ENCODE measurements around the gene TCTN1. TPM values are rescaled to one million over a fixed set of nuclear protein-coding genes. Genes with fewer than 3 reads are reported as not detected.
"Not testable (repeated sequence)": the region's sequence is repeated elsewhere in the genome, so short reads cannot be mapped to it uniquely, and the experiment has no call there.

Gene TCTN1
- total RNA-seq, 1 experiment from 2014 or later: 34.3 TPM

- peak; percentile 45 for DNase-seq (ENCODE audit: low read depth)
Measured at GRCh38 chr12:110585231-110585799, 28.6 kb upstream of the TCTN1 start.

GRCh38 chr12:110587102-110587501 is 26.8 kb upstream of the TCTN1 start:
- DNase-seq (ENCODE audit: low read depth): not testable (repeated sequence)

DNA sequence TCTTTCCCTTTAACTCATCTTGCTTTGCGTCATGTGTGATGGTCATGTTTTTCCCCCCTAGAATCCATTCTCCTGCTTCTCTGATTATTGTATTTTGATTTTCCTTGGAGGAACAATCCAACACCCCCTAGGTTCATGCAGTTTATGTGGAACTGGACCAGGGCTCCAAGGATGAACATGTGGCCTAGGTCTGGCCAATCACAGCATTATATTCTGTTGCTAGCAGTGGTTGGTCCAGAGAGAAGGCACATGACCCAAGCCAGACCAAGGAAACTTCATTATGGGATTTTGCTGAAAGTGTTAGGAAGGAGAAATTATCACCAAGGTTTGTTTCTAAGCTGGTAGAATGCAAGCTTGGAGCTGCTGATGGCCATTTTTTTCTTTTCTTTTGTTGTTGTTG is 23.9 kb upstream of the TCTN1 start:
- no peak for DNase-seq (ENCODE audit: low read depth)

- peak; percentile 63 for DNase-seq (ENCODE audit: low read depth)
Measured at GRCh38 chr12:110590806-110591326, 23.1 kb upstream of the TCTN1 start.

GRCh38 chr12:110591451-110592051 is 22.4 kb upstream of the TCTN1 start:
- DNase-seq (ENCODE audit: low read depth): no peak

GRCh38 chr12:110592078-110592477 is 21.9 kb upstream of the TCTN1 start:
- DNase-seq (ENCODE audit: low read depth): no peak

DNA sequence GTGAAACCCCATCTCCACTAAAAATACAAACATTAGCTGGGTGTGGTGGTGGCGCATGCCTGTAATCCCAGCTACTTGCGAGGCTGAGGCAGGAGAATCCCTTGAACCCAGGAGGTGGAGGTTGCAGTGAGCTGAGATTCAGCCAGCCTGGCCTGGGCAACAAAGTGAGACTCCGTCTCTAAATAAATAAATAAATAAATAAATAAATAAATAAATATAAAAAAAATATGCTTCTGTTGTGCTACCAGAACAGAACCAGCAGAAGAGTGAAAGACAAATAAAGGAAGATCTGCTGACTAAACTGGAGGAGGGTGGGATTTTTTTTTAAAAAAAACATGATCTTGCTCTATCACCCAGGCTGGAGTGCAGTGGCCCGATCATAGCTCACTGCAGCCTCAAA is 21.0 kb upstream of the TCTN1 start:
- DNase-seq (ENCODE audit: low read depth): not testable (repeated sequence)

- no peak for DNase-seq (ENCODE audit: low read depth)
Measured at GRCh38 chr12:110597885-110598284, 16.0 kb upstream of the TCTN1 start.

- no peak for DNase-seq (ENCODE audit: low read depth)
Measured at GRCh38 chr12:110599334-110599733, 14.6 kb upstream of the TCTN1 start.

- peak; percentile 56 for DNase-seq (ENCODE audit: low read depth)
Measured at GRCh38 chr12:110600254-110600653, 13.7 kb upstream of the TCTN1 start.

- DNase-seq (ENCODE audit: low read depth): peak; percentile 43
Measured at GRCh38 chr12:110602085-110602814, 11.7 kb upstream of the TCTN1 start.

DNA sequence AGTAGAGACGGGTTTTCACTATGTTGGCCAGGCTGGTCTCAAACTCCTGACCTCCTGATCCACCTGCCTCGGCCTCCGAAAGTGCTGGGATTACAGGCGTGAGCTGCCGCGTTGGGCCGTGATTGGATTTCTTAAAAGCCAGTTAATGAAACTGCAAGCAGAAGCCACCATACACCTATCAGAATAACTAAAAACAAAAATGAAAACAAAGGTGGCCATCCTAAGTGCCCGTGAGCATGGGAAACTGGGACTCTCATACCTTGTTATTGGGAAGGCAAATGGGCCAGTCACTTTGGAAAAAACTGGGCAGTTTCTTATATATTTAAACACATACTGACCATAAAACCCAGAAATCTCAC is 7.7 kb upstream of the TCTN1 start:
- no peak for DNase-seq (ENCODE audit: low read depth)

DNA sequence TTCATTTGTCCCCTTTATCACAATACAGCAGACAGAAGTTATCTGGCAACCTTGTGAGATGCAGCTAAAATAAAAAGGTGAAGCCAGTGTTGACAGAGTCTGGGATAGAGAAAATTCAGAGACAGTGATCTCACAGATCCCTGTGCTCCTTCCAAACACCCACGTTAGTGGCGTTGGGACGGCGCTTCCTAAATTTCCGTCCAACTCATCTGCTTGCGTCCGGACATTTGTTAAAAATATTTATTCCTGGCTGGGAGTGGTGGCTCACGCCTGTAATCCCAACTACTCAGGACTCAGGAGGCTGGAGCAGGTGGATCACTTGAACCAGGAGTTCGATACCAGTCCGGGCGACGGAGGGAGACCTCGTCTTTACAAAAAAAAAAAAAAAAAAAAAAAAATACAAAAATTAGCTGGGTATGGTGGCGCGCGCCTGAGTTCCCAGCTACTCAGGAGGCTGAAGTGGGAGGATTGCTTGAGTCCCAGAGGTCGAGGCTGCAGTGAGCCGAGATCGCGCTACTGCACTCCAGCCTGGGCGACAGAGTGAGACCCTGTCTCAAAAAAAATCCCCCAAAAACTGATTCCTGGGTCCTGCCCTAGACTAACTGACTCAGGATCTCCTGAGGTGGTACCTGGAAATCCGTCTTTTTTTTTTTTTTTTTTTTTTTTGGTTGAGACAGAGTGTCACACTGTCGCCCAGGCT is 708 bp upstream of the TCTN1 start:
- no peak for DNase-seq (ENCODE audit: low read depth)

DNA sequence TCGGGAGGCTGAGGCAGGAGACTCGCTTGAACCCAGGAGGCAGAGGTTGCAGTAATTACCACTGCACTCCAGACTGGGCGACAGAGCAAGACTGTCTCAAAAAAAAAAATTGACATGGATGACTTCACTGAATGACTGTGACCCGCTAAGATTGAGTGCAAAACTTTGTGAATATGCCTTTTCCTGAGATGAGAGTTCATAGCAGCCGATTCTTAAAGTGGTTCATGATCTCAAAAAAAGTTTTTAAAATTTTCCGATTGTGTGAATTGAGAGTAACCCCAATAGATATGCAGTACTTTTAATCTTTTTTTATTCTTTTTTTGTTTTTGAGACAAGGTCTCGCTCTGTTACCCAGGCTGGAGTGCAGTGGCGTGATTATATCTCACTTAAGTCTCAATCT is 1.2 kb downstream of the TCTN1 start:
- no peak for DNase-seq (ENCODE audit: low read depth)

DNA sequence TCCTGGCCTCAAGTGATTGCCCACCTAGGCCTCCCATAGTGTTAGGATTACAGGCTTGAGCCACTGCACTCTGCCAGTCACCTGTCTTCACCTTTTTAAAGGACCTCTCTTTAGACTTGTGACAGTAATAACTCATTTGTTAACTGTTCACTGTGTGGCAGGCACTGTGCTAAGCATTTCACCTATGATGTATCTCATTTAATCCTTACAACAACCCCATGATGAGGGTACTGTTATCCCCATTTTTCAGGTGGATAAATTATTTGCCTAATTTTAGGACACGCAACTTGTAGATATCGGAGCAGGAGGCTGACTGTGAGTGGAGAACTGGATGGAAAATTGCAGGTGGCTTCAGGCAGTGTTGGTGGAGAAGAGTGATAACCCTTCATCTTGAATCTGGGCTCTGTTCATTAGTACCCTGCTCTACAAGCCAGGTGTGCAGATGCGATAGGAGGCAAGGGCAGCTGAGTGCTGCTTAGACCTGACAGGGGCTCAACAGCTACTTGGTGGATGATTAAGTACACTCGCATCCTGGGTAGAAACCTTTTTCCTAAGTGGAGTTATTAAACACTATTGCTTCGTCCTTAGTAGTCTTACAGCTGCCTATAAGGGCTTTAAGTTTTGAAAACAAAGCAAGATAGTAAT is 2.7 kb downstream of the TCTN1 start:
- no peak for DNase-seq (ENCODE audit: low read depth)

GRCh38 chr12:110619534-110619953 is 5.6 kb downstream of the TCTN1 start:
- peak; percentile 37 for DNase-seq (ENCODE audit: low read depth)

DNA sequence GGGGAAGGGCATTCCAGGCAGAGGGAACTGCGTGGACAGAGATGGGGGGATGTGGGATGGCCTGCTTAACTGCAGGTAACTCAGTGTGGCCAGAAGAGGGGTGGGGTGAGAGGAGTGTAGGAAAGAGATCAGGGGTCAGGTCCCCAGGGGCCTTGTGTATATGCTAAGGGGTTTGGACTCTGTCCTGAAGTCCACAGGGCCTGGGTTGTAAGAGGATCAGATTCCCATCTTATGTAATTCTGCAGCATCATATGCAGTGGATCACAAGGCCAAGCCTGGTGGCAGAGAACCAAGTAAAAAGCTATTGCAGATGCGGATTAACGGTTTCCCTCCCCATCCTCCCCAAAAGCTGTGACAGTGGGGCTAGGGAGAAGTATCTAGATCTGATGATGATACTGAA is 8.7 kb downstream of the TCTN1 start:
- DNase-seq (ENCODE audit: low read depth): no peak

- no peak for DNase-seq (ENCODE audit: low read depth)
Measured at GRCh38 chr12:110627500-110628195, 13.7 kb downstream of the TCTN1 start.

- DNase-seq (ENCODE audit: low read depth): no peak
Measured at GRCh38 chr12:110635055-110635454, 21.1 kb downstream of the TCTN1 start.

- DNase-seq (ENCODE audit: low read depth): no peak
Measured at GRCh38 chr12:110636516-110636915, 22.6 kb downstream of the TCTN1 start.

DNA sequence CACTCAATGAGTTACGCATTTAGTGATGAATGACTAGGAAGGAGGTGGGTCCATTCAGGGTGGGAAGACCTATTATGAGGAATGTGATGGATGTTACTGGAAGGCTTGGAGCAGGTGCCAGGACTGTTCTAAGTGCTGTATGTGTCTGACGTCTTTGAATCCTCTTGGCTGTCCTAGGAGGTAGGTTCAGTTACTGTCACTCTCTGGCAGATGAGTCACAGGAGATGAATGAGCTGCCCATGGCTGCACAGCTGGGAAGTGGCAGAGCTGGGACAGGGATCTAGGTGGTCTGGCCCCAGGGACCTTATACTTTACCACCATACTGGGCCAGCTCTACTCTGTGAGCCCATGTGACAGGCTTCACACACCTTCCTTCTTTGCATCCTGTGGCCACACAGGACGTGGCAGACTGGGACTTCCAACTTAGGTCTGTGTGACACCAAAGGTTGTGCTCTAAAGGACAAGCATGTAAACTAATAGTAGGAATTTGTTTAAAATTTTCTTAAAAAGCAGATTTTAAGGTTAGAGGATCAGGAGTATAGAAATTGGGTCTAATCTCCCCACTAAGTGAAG is 24.0 kb downstream of the TCTN1 start:
- DNase-seq (ENCODE audit: low read depth): peak; percentile 47
